Ureter (tissue), 1 donor: Measurements from ENCODE around the gene PVALEF. TPM values are rescaled to one million over a fixed set of nuclear protein-coding genes. Genes with fewer than 3 reads are reported as not detected.

ENCODE experiments used
- DNase-seq: peaks from one replicate; pipeline ENCODE4 v3.0.0-alpha.2; 2020; ENCODE audit warnings: low spot score
- total RNA-seq: library from RNA; stranded (reverse); gene quantifications from one replicate; pipeline ENCODE4 v1.2.4, GENCODE V29; 2023
- donor health status: DM: yes; HTN: yes; CAD: no.

The PVALEF gene
- total RNA-seq, 1 donor from 2014 or later = not detected

GRCh38 chr17:81182596-81182995 is 17.3 kb downstream of the PVALEF start:
- no peak for DNase-seq

GRCh38 chr17:81183316-81183715 is 18.0 kb downstream of the PVALEF start:
- DNase-seq = no peak

GRCh38 chr17:81183807-81184206 is 18.5 kb downstream of the PVALEF start:
- DNase-seq = no peak

- DNase-seq = no peak
Observed at GRCh38 chr17:81184555-81184954, 19.2 kb downstream of the PVALEF start.

- no peak for DNase-seq
Observed at GRCh38 chr17:81186203-81186602, 20.9 kb downstream of the PVALEF start.

GRCh38 chr17:81187120-81187519 is 21.8 kb downstream of the PVALEF start:
- DNase-seq = no peak

GRCh38 chr17:81187586-81188490 is 22.5 kb downstream of the PVALEF start:
- no peak for DNase-seq

- no peak for DNase-seq
Observed at GRCh38 chr17:81188491-81188840, 23.2 kb downstream of the PVALEF start.

GRCh38 chr17:81189016-81189415 is 23.7 kb downstream of the PVALEF start:
- DNase-seq = no peak

- no peak for DNase-seq
Observed at GRCh38 chr17:81189670-81190530, 24.6 kb downstream of the PVALEF start.

GRCh38 chr17:81190591-81190990 is 25.3 kb downstream of the PVALEF start:
- no peak for DNase-seq

GRCh38 chr17:81191116-81191515 is 25.8 kb downstream of the PVALEF start:
- DNase-seq = no peak

- DNase-seq = no peak
Observed at GRCh38 chr17:81191646-81192045, 26.3 kb downstream of the PVALEF start.

GRCh38 chr17:81192386-81193050 is 27.2 kb downstream of the PVALEF start:
- no peak for DNase-seq

- DNase-seq = no peak
Observed at GRCh38 chr17:81193051-81193410, 27.7 kb downstream of the PVALEF start.

- DNase-seq = peak; percentile 68
Observed at GRCh38 chr17:81193470-81194224, 28.3 kb downstream of the PVALEF start.

- DNase-seq = no peak
Observed at GRCh38 chr17:81194225-81194760, 29.0 kb downstream of the PVALEF start.

- DNase-seq = peak; percentile 66
Observed at GRCh38 chr17:81194941-81195901, 29.9 kb downstream of the PVALEF start.

GRCh38 chr17:81195941-81196495 is 30.7 kb downstream of the PVALEF start:
- no peak for DNase-seq
